IPS DF 6.9 (cell line): ENCODE measurements around the gene SPAG16.

Experiments used
- DNase-seq: peaks from one replicate; pipeline ENCODE4 v3.0.0-alpha.2; 2013; ENCODE audit warnings: low read depth, low spot score
- H3K27ac ChIP-seq: one replicate; pipeline ENCODE4 v1.5.1; 2013; ENCODE audit warnings: low read length, control low read depth
- H3K27me3 ChIP-seq: 2 replicates; pipeline ENCODE4 v1.6.1; 2013; ENCODE audit warnings: mild to moderate bottlenecking, low read length; ENCODE audit not compliant: control insufficient read depth, insufficient read depth
- H3K36me3 ChIP-seq: 2 replicates; pipeline ENCODE4 v1.6.1; 2013; ENCODE audit warnings: low read length; ENCODE audit not compliant: control insufficient read depth, insufficient read depth
- H3K4me1 ChIP-seq: 2 replicates; pipeline ENCODE4 v1.6.1; 2013; ENCODE audit warnings: low read length; ENCODE audit not compliant: control insufficient read depth, insufficient read depth
- H3K4me3 ChIP-seq: 2 replicates; pipeline ENCODE4 v1.5.1; 2013; ENCODE audit warnings: mild to moderate bottlenecking, low read length
- H3K9me3 ChIP-seq: 2 replicates; pipeline ENCODE4 v1.6.1; 2013; ENCODE audit warnings: low read length, inconsistent platforms; ENCODE audit not compliant: control insufficient read depth, insufficient read depth
- WGBS: extraction: QIAGEN DNeasy Blood & Tissue Kit; methylation state at CpG from one replicate; pipeline ENCODE4 v1.1.7; 2013; ENCODE audit warnings: mixed read lengths, missing lambda C conversion rate; ENCODE audit not compliant: insufficient read length, insufficient coverage; 5-methylcytosine and 5-hydroxymethylcytosine counted together

The SPAG16 gene

DNA sequence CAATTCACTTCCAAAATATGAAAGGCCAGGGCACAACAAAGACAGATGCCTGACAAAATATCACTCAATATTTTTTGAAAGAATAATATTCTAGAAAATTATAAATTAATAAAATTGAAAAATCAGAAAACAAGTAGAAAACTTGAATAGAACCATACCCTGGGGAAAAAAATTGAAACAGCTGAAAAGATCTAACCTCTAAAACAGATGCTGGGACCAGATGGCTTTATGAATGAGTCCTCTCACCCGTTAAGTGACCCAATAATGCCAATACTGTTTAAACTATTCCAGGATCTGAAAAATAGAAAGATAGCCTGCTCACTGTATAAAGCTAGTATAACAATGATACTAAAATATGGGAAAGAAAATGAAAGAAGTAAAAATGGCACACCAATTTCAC, 804.3 kb downstream of the SPAG16 start:
- Histone ChIP-seq H3K27ac (no peak overlapping the region), H3K27me3 (no peaks in the 10 kb centered on the region), H3K4me1 (no peaks in the 10 kb centered on the region), H3K9me3 (no peaks in the 10 kb centered on the region), H3K36me3 (no peaks in the 10 kb centered on the region), H3K4me3 (no peak overlapping the region)
- no peak for DNase-seq
- no CpG with 5 or more reads among the region's 1 CpG for WGBS

DNA sequence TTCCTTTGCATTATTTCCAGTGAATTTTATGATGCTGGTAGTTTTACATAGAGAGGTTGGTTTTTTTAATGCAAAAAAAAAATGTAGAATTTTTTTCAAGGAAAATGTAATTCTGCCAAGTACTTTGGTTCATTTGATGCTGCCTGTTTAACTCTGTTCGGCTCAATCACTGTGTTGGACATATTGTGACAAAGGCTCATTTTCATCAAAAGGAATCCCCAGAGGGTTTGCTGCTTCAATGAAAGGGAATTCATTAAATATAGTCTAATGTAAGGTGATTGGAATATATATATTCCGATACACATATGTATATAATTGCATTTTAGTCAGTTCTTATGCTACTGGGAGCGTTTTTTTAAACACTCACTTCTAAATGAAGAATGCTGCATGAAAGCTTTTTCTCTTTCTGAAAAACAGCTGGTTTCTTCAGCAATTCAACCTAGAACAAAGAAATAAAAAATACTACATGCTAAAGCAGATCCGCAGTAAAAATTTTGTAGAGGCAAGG, 812.0 kb downstream of the SPAG16 start:
- WGBS = no CpG with 5 or more reads among the region's 4 CpGs
- H3K27ac ChIP-seq = no peak overlapping the region
- DNase-seq = no peak
- no peak overlapping the region for H3K4me3 ChIP-seq
- no peaks in the 10 kb centered on the region for H3K36me3 ChIP-seq
- no peaks in the 10 kb centered on the region for H3K4me1 ChIP-seq
- no peaks in the 10 kb centered on the region for H3K9me3 ChIP-seq
- H3K27me3 ChIP-seq = no peaks in the 10 kb centered on the region

DNA sequence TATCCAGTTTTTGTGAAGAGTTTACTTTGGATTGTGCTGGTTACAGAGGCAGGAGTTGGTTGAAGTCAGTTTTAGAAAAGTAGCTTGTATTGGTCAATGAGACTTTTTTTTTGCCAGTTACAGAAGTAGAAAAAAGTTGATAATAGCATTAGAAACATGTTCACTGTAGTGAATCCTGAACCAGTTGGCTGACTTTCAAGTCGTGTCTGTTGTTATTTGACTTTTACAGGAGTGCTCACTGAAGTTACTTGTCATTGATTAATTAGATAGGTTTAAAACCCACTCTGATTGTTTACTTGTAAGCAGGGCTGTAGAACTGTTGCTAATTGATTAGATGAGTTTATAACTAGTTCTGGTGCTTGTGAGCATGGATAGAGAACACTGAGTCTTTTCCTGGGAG, 814.5 kb downstream of the SPAG16 start:
- Histone ChIP-seq H3K4me1 (0 out of 2 replicates have a peak, but pooled peaks cover 2% of the 10 kb centered on the region), H3K27ac (no peak overlapping the region), H3K27me3 (no peaks in the 10 kb centered on the region), H3K36me3 (no peaks in the 10 kb centered on the region), H3K9me3 (no peaks in the 10 kb centered on the region), H3K4me3 (no peak overlapping the region)
- no peak for DNase-seq
- WGBS = no CpG with 5 or more reads among the region's 1 CpG

DNA sequence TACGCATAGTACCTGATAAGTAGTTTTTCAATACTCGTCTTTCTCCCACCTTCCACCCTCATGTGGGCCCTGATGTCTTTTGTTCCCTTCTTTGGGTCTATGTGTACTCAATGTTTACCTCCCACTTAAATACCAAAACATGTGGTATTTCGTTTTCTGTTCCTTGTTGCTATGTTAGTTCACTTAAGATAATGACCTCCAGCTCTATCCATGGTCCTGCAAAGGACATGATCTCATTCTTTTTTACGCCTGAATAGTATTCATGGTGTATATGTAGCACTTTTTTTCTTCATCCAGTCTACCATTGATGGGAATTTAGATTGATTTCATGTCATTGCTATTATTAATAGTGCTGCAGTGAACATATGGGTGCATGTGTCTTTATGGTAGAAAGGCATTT, 816.2 kb downstream of the SPAG16 start:
- H3K4me1 ChIP-seq = peaks cover 4% of the 10 kb centered on the region
- H3K27me3 ChIP-seq = no peaks in the 10 kb centered on the region
- DNase-seq = no peak
- H3K4me3 ChIP-seq = no peak overlapping the region
- WGBS = no CpG with 5 or more reads among the region's 4 CpGs
- H3K9me3 ChIP-seq = no peaks in the 10 kb centered on the region
- no peak overlapping the region for H3K27ac ChIP-seq
- no peaks in the 10 kb centered on the region for H3K36me3 ChIP-seq

DNA sequence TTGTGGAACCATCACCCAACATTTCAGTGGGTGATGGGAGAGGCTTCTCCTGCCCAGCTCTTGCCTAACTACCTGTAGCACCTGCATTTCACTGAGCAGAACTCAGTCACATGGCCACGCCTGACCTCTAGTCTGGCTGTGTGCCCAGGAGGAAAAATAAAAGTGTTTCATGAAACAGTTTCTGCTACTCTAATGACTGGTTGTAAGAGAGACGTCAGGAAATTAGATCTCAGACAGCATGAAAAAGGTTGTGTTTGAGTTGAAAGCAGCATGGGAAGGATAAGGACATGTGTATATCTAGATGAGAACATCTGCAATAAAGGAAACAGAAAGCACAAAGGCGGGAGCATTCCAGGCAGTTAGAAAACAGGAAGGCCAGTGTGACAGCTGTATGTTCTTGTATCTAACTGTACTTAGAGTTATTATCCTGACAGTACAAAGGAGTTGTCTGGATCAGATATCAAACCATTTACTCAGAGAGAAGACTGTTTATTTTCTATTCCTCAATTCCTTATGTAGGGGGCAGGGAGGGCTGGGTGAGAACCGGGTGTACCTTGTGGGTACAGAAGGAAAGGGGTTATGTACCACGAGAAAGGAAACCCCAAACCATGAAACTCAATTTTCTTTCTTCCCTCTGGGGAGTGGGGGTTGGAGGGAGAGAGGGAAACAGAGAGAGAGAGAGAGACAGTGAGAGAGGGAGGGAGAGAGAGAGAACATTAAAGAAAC, 819.2 kb downstream of the SPAG16 start:
- H3K36me3 ChIP-seq = no peaks in the 10 kb centered on the region
- no CpG with 5 or more reads among the region's 5 CpGs for WGBS
- H3K4me1 ChIP-seq = peaks cover 4% of the 10 kb centered on the region
- H3K27ac ChIP-seq = no peak overlapping the region
- DNase-seq = no peak
- H3K27me3 ChIP-seq = no peaks in the 10 kb centered on the region
- no peak overlapping the region for H3K4me3 ChIP-seq
- no peaks in the 10 kb centered on the region for H3K9me3 ChIP-seq

DNA sequence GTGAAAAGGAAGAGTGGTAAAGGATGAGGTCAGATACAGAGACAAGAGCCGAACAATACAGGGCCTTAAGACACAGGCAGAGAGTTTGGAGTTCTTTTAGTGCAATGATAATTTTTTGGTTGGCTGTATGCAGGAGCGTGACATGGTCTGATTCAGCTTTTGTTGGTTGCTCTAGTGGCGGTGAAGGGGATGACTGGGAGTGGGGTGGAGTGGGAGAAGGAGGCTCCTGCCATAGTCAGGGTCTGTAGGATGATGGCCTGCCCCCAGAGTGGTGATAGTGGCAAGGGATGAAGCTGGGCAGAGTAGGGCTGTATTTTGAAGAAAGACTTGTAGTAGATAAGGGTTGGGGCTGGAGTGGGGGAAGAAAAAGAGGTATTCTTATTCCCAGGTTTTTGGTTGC, 820.0 kb downstream of the SPAG16 start:
- no CpG with 5 or more reads among the region's 3 CpGs for WGBS
- DNase-seq = no peak

DNA sequence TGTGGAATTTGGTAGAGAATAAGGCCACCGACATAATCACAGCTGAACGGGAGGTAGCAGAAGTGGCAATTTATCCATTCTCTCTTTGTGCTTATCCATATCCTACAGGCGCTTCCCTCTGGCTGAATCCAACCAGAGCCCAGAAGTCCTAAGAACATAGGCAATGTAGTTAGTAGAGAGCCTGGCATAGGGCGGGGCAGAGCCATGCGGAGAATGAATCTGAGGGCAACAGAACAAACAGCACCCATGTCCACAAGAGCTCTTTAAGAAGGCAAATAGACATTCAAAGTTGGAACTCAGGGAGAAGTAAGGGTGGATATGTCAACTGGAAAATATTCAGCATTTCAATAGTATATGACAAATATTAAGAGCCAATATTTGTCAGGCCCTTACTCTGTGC, 820.7 kb downstream of the SPAG16 start:
- no CpG with 5 or more reads among the region's 5 CpGs for WGBS
- H3K4me3 ChIP-seq = no peak overlapping the region
- no peak for DNase-seq
- H3K4me1 ChIP-seq = peaks cover 4% of the 10 kb centered on the region
- no peak overlapping the region for H3K27ac ChIP-seq
- H3K36me3 ChIP-seq = no peaks in the 10 kb centered on the region
- H3K27me3 ChIP-seq = no peaks in the 10 kb centered on the region
- no peaks in the 10 kb centered on the region for H3K9me3 ChIP-seq

More for the DNA sequence above, 820.0 kb downstream of the SPAG16 start:
- H3K36me3 ChIP-seq = no peaks in the 10 kb centered on the region
- H3K9me3 ChIP-seq = no peaks in the 10 kb centered on the region
- no peaks in the 10 kb centered on the region for H3K27me3 ChIP-seq
- H3K4me1 ChIP-seq = peaks cover 4% of the 10 kb centered on the region
- H3K27ac ChIP-seq = no peak overlapping the region
- H3K4me3 ChIP-seq = no peak overlapping the region

DNA sequence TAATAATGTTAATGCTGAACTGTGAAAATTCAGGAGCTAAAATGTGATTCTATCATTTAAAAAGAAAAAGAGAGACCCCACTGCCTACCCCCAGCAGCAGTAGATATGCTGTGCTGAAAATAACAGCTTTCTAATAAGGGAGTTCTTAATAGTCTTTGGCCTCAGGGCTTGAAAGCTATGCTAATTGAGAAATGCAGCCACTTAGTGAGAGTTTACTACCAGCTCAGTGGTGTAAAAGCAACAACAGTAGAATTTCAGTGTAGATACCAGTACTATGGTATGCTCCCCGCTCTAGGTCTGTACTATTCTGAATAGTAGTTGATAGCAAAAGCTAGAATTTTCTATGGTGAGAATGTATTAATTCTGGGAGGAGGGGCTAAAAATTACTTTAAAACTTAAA, 823.5 kb downstream of the SPAG16 start:
- no peaks in the 10 kb centered on the region for H3K36me3 ChIP-seq
- no peak for DNase-seq
- WGBS = no CpG with 5 or more reads among the region's 1 CpG

DNA sequence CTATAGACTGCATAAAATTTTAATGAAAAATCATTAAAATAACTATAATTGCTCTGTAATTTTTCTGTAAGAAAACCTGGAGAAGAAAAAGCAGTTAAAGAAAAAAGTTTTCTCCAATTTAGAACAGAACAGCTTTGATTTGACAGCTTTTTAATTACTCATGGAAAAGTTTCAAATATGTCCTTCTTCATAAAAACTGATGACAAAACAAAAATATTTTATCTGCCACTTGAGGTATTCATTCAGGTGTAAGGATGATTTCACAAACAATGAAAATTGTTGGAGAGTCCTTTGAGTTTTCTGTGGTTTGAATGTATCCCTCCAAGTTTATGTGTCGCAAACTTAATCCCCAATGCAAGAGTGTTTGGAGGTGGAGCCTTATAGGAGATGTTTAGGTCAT, 824.3 kb downstream of the SPAG16 start:
- DNase-seq = no peak
- no peaks in the 10 kb centered on the region for H3K36me3 ChIP-seq
- H3K27ac ChIP-seq = no peak overlapping the region
- H3K4me3 ChIP-seq = no peak overlapping the region
- H3K27me3 ChIP-seq = no peaks in the 10 kb centered on the region
- WGBS = no CpG with 5 or more reads among the region's 1 CpG
- no peaks in the 10 kb centered on the region for H3K9me3 ChIP-seq
- peaks cover 2% of the 10 kb centered on the region for H3K4me1 ChIP-seq

More for the DNA sequence above, 823.5 kb downstream of the SPAG16 start:
- Histone ChIP-seq H3K4me3 (no peak overlapping the region), H3K4me1 (peaks cover 2% of the 10 kb centered on the region), H3K27me3 (no peaks in the 10 kb centered on the region), H3K9me3 (no peaks in the 10 kb centered on the region), H3K27ac (no peak overlapping the region)

DNA sequence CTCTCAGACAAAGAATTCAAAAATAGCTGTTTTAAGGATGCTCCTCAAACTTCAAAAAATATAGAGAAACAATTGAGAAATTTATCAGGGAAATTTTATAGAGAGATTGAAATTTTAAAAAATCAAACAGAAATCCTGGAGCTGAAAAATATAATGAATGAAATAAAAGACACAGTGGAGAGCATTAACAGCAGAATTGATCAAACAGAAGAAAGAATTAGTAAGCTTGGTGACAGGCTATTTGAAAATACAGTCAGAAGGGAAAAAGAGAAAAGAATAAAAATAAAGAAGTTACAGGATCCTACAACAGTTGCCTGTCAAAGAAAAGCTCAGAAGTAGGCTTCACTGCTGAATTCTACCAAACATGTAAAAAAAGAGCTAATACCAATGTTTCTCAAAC, 832.8 kb downstream of the SPAG16 start:
- H3K4me1 ChIP-seq = no peaks in the 10 kb centered on the region
- H3K27ac ChIP-seq = no peak overlapping the region
- H3K27me3 ChIP-seq = no peaks in the 10 kb centered on the region
- no peak for DNase-seq
- H3K4me3 ChIP-seq = no peak overlapping the region
- no peaks in the 10 kb centered on the region for H3K36me3 ChIP-seq
- H3K9me3 ChIP-seq = no peaks in the 10 kb centered on the region

DNA sequence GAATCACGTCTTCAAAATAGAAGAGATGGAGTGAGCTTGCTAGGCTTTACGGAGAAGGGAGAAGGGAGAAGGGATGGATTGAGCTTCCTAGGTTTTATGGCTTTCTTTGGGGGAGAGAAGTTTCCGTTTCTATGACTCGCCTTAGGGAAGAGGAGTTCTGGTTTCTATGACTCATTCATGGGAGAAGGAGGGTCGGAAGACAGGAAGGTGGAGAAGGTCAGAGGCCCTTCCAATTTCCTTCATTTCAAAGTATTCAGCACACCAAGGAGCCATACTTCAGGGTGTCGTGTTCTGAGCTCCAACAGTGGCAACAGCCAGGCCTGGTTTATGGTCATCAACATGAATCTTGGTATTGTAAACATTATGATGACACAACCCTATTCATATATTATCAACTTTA, 841.9 kb downstream of the SPAG16 start:
- H3K4me3 ChIP-seq = no peak overlapping the region
- no peak for DNase-seq
- H3K4me1 ChIP-seq = no peaks in the 10 kb centered on the region
- H3K36me3 ChIP-seq = no peaks in the 10 kb centered on the region
- no peaks in the 10 kb centered on the region for H3K27me3 ChIP-seq
- no peaks in the 10 kb centered on the region for H3K9me3 ChIP-seq
- no CpG with 5 or more reads among the region's 6 CpGs for WGBS
- no peak overlapping the region for H3K27ac ChIP-seq
